ENCODE data around the gene ETV2.

DNA sequence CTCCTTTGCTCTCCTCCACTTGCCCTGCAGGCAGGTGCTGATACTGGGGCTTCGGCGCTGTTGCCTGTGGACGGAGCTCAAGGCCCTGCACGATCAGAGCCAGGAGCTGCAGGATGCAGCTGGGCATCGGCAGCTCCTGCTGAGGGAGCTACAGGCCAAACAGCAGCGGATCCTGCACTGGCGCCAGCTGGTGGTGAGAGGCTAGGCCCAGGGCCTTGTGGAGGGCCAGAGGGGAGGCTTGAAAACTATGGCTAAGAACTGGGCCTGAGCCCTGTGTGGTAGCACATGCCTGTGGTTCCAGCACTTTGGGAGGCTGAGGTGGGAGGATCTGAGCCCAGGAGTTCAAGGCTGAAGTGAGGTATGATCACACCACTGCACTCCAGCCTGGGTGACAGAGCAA, 22.7 kb upstream of the ETV2 start:
- TF ChIP-seq, protein P1, sequence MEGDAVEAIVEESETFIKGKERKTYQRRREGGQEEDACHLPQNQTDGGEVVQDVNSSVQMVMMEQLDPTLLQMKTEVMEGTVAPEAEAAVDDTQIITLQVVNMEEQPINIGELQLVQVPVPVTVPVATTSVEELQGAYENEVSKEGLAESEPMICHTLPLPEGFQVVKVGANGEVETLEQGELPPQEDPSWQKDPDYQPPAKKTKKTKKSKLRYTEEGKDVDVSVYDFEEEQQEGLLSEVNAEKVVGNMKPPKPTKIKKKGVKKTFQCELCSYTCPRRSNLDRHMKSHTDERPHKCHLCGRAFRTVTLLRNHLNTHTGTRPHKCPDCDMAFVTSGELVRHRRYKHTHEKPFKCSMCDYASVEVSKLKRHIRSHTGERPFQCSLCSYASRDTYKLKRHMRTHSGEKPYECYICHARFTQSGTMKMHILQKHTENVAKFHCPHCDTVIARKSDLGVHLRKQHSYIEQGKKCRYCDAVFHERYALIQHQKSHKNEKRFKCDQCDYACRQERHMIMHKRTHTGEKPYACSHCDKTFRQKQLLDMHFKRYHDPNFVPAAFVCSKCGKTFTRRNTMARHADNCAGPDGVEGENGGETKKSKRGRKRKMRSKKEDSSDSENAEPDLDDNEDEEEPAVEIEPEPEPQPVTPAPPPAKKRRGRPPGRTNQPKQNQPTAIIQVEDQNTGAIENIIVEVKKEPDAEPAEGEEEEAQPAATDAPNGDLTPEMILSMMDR (IDR thresholded peaks at IDR 0.05) = no peak
- TF ChIP-seq POLR2A (IDR thresholded peaks at IDR 0.05) = no peak

Data from body of pancreas (tissue), 4 donors.